Uterus (tissue), 4 donors: ENCODE data around the gene WWP2. TPM values are rescaled to one million over a fixed set of nuclear protein-coding genes. Genes with fewer than 3 reads are reported as not detected.
A peak's percentile ranks its signal among the peaks of the same experiment; 100 is the strongest.

ENCODE experiments used
- DNase-seq, 2 donors: peaks; one replicate each; pipeline ENCODE4 v3.0.0-alpha.2; 2019 to 2020
- H3K27ac ChIP-seq, 2 donors: fragments of 200-600 bp; sonication (generic); 1 replicate in 1 of 2; 2 replicates in 1 of 2; pipeline ENCODE4 v1.5.1; 2016 to 2018
- H3K27me3 ChIP-seq, 2 donors: fragments of 200-600 bp; sonication (generic); one replicate each; pipeline ENCODE4 v1.5.1; 2018 to 2019; ENCODE audit warnings: control low read depth in 1 of 2
- H3K36me3 ChIP-seq, 2 donors: fragments of 200-600 bp; sonication (generic); one replicate each; pipeline ENCODE4 v1.5.1; 2019; ENCODE audit warnings: control low read depth in 1 of 2
- H3K4me1 ChIP-seq, 2 donors: fragments of 200-600 bp; sonication (generic); one replicate each; pipeline ENCODE4 v1.5.1; 2018 to 2019; ENCODE audit warnings: control low read depth in 1 of 2
- H3K4me3 ChIP-seq, 2 donors: fragments of 200-600 bp; sonication (generic); 1 replicate in 1 of 2; 2 replicates in 1 of 2; pipeline ENCODE4 v1.5.1; 2018 to 2019; ENCODE audit warnings: mild to moderate bottlenecking in 1 of 2
- H3K9me3 ChIP-seq, 2 donors: fragments of 200-600 bp; sonication (generic); one replicate each; pipeline ENCODE4 v1.5.1; 2019; ENCODE audit warnings: control low read depth in 1 of 2
- POLR2A ChIP-seq, 2 donors: fragments of 450-650 bp; IDR thresholded peaks; one replicate each; pipeline ENCODE4 v1.6.1; 2016; ENCODE audit warnings: antibody characterized with exemption in 2 of 2, mild to moderate bottlenecking in 1 of 2, moderate library complexity in 1 of 2
- intact Hi-C: fragments of 100-400 bp; cut with DNase I; formaldehyde crosslinking; loops from one replicate; pipeline ENCODE4 v1.15.1; 2023; ENCODE audit warnings: low total_unique reads
- total RNA-seq, 4 donors: library from RNA; depleted of rRNA in 3 of 4; stranded (reverse); fragments of >200 nt in 3 of 4; gene quantifications; one replicate each; pipeline versions ENCODE4 v1.1.0 to v1.2.4, GENCODE V29; 2014 to 2023
- TF ChIP-seq, protein P1 (sequence below), 4 experiments: fragments of 200-600 bp in 2 of 4; fragments of 450-650 bp in 2 of 4; sonication (generic) in 2 of 4; IDR thresholded peaks; one replicate each; pipeline ENCODE4 v1.5.1; 2016 to 2019; ENCODE audit warnings: antibody characterized with exemption in 4 of 4, mild to moderate bottlenecking in 2 of 4, moderate library complexity in 1 of 4
- donor health status: DM: yes; HTN: yes; CAD: no.

The WWP2 gene
- total RNA-seq, 4 donors from 2014 or later: 12.8 to 57.9 (median 32.4) TPM

DNA sequence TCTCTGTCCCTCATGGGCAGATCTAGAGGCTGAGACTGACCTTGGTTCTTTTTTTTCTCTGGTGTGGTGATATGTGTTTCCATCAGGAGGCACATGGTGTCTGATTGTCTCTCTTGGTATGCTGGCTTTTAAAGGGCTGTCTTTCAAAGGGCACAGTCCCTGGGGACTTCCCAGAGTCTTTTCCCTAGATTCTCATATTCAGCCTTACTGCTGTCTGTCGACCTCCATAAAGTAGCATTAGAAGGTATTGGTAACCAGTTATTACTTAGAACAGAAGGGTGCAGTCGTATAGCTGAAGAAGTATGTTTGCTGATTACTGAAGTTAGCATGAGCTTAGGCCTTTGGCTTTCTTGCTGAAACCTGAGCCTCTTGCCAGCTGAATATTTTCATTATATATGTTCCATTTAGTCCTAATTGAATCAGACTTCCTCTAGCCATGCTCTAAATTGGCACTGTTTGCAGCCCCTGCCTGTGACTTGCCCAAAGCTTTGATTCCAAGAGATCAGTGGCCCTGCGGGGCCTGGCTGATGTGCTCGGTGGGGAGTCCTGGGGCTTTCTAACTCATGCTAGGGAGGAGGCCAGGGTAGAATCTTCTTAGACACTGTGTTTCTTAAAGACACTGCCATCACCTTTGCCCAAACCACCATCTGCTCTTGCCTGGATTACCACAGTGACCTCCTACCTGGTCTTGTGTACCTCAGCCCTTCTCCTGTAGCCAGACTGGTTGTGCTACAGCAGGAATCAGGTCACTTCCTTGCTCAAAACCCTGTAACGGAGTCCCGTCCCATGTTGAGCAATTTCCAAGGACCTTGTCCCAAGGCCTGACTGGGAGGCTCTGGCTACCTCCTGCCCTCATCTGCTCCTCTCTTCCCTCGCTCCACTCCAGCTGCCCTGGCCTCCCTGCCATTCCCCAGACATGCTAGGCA, 71.5 kb downstream of the WWP2 start:
- Histone ChIP-seq H3K27ac (no peak overlapping the region), H3K4me1 (no peaks in the 10 kb centered on the region), H3K36me3 (no peaks in the 10 kb centered on the region), H3K9me3 (no peaks in the 10 kb centered on the region), H3K27me3 (no peaks in the 10 kb centered on the region), H3K4me3 (no peak overlapping the region)
- intact Hi-C loops: no loop called here
- DNase-seq: no peak
- TF ChIP-seq POLR2A (IDR thresholded peaks at IDR 0.05): no peak
- TF ChIP-seq, protein P1, sequence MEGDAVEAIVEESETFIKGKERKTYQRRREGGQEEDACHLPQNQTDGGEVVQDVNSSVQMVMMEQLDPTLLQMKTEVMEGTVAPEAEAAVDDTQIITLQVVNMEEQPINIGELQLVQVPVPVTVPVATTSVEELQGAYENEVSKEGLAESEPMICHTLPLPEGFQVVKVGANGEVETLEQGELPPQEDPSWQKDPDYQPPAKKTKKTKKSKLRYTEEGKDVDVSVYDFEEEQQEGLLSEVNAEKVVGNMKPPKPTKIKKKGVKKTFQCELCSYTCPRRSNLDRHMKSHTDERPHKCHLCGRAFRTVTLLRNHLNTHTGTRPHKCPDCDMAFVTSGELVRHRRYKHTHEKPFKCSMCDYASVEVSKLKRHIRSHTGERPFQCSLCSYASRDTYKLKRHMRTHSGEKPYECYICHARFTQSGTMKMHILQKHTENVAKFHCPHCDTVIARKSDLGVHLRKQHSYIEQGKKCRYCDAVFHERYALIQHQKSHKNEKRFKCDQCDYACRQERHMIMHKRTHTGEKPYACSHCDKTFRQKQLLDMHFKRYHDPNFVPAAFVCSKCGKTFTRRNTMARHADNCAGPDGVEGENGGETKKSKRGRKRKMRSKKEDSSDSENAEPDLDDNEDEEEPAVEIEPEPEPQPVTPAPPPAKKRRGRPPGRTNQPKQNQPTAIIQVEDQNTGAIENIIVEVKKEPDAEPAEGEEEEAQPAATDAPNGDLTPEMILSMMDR (IDR thresholded peaks at IDR 0.05): no peak

DNA sequence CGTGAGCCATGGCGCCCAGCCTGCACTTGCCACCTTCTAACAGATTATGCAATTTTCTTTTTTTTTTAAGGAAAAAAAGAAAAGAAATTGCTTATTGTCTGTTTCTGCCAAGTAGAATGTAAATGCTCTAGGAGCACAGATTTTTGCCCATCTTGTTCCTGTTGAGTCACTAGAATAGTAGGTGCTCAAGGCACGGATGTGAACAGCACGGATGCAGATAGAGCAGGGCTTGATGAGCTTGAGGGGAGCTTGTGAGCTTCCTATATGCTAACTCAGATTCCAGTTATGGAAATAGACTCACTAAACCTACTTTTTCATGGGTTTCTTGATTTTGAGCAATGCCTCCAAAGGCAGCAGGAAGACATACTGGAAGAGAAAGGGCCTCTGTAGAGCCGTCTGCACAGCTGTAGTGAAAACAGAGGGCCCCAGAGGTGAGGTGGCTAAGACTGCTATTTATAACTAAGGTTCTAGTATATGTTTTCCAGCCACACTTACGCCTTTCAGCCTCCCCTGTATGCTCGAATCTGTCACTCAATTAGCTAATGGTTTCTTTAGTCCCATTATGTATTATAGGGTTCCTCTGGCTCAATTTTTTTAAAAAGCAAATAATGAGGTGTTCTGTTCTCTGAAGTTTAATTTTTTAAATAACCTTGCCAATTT, 72.8 kb downstream of the WWP2 start:
- intact Hi-C loops: no loop called here
- Histone ChIP-seq H3K4me1 (no peaks in the 10 kb centered on the region), H3K27ac (no peak overlapping the region), H3K36me3 (no peaks in the 10 kb centered on the region), H3K4me3 (no peak overlapping the region), H3K27me3 (no peaks in the 10 kb centered on the region), H3K9me3 (no peaks in the 10 kb centered on the region)
- no peak for TF ChIP-seq POLR2A (IDR thresholded peaks at IDR 0.05)
- TF ChIP-seq, protein P1 (IDR thresholded peaks at IDR 0.05): no peak
- no peak for DNase-seq

DNA sequence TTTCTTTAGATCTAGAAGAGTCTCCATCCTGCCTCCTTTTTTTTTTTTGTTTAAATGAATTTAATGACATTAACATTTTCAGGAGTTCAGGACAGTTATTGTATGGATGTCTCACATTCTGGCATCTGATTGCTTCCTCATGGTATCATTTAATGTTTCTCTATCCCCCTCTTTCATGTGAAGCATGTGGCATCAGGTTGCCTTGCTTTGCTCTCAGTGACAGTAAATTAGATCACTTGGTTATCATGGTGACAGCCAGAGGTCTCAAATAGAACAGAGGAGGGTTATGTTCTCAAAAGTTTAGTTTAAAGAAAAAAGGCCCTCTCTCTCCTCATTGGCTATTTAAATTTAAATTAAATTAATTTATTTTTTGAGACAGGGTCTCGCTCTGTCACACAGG, 74.1 kb downstream of the WWP2 start:
- no peaks in the 10 kb centered on the region for H3K36me3 ChIP-seq
- no peaks in the 10 kb centered on the region for H3K27me3 ChIP-seq
- H3K27ac ChIP-seq: no peak overlapping the region
- intact Hi-C loops: no loop called here
- no peaks in the 10 kb centered on the region for H3K9me3 ChIP-seq
- no peaks in the 10 kb centered on the region for H3K4me1 ChIP-seq
- no peak for TF ChIP-seq POLR2A (IDR thresholded peaks at IDR 0.05)
- TF ChIP-seq, protein P1 (IDR thresholded peaks at IDR 0.05): no peak
- no peak for DNase-seq
- H3K4me3 ChIP-seq: no peak overlapping the region

DNA sequence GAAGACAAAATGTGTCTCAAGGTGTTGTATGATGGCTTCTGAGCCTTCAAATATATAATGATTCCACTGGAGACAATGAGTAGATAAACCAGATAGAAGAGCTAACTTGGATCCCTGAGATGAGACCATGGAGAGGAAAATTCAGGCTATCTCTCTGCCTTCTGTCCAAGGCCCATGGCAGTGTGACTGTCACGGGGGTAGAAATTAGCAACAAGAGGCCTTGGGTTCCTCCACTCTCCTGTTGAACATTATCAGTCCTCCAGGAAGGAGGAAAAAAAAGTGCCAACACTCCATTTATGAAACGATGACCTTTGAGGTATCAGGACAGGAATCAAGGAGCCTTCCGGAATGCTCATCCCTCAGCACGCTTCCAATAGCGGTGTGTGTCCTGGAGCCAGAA, 75.2 kb downstream of the WWP2 start:
- DNase-seq: no peak
- intact Hi-C loops: no loop called here
- Histone ChIP-seq H3K4me1 (no peaks in the 10 kb centered on the region), H3K36me3 (no peaks in the 10 kb centered on the region), H3K27me3 (no peaks in the 10 kb centered on the region), H3K4me3 (no peak overlapping the region), H3K9me3 (no peaks in the 10 kb centered on the region), H3K27ac (no peak overlapping the region)
- TF ChIP-seq, protein P1 (IDR thresholded peaks at IDR 0.05): no peak
- TF ChIP-seq POLR2A (IDR thresholded peaks at IDR 0.05): no peak

DNA sequence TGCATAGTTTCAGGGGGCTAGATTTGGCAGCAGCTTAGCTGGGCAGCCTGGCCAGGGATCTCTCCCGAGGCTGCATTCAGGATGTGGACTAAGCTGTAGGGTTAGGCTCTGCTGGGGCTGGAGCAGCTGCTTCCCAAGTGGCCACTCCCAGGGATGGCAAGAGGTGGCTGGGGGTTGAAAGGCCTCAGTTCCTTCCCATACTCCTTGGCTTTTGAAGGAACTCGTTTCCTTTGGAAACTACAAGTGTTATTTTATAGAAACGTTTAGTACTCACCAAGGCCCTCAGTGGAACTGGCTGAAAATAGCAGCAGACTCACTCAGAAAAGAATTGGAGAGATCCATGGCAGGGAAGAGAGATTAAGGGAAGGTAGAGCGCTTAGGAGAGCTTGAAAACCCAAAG, 76.4 kb downstream of the WWP2 start:
- Histone ChIP-seq H3K9me3 (no peaks in the 10 kb centered on the region), H3K4me3 (no peak overlapping the region), H3K4me1 (no peaks in the 10 kb centered on the region), H3K36me3 (no peaks in the 10 kb centered on the region), H3K27ac (peak overlapping the region in 1 of 2 donors; percentile 49), H3K27me3 (no peaks in the 10 kb centered on the region)
- intact Hi-C loops: no loop called here
- TF ChIP-seq POLR2A (IDR thresholded peaks at IDR 0.05): no peak
- TF ChIP-seq, protein P1 (IDR thresholded peaks at IDR 0.05): no peak
- DNase-seq: peak in 1 of 2 donors; percentile 31
